Epithelial cell of esophagus (primary cell): Measurements from ENCODE around the gene EGFR.
A peak's percentile ranks its signal among the peaks of the same experiment; 100 is the strongest.

Experiments
- DNase-seq: peaks from one replicate; pipeline ENCODE4 v3.0.0; 2010; ENCODE audit warnings: low read depth
- H3K4me3 ChIP-seq: 2 replicates; pipeline ENCODE4 v1.5.1; 2011; ENCODE audit warnings: mild to moderate bottlenecking, low read length, control low read depth
- CTCF ChIP-seq: IDR thresholded peaks from 2 replicates; pipeline ENCODE4 v1.5.1; 2011; ENCODE audit warnings: low read depth, mild to moderate bottlenecking, low read length, control low read depth, inconsistent platforms; ENCODE audit not compliant: insufficient read depth; ENCODE audit errors: missing control alignments

Gene EGFR

GRCh38 chr7:55110282-55110992 is 91.6 kb downstream of the EGFR start:
- H3K4me3 ChIP-seq, result no peak overlapping the region
- no peak for DNase-seq
- no peak for TF ChIP-seq CTCF

- no peak for TF ChIP-seq CTCF
- H3K4me3 ChIP-seq, result no peak overlapping the region
- peak; percentile 83 for DNase-seq
Observed at GRCh38 chr7:55110993-55111361, 92.2 kb downstream of the EGFR start.

- no peak overlapping the region for H3K4me3 ChIP-seq
- no peak for TF ChIP-seq CTCF
- no peak for DNase-seq
Observed at GRCh38 chr7:55112056-55112455, 93.2 kb downstream of the EGFR start.

- no peak for TF ChIP-seq CTCF
- no peak overlapping the region for H3K4me3 ChIP-seq
- no peak for DNase-seq
Observed at GRCh38 chr7:55113760-55114540, 95.1 kb downstream of the EGFR start.

GRCh38 chr7:55117286-55117685 is 98.5 kb downstream of the EGFR start:
- no peak overlapping the region for H3K4me3 ChIP-seq
- no peak for DNase-seq
- TF ChIP-seq CTCF, result no peak

GRCh38 chr7:55118426-55118825 is 99.6 kb downstream of the EGFR start:
- no peak overlapping the region for H3K4me3 ChIP-seq
- no peak for DNase-seq
- no peak for TF ChIP-seq CTCF

GRCh38 chr7:55119571-55119970 is 100.8 kb downstream of the EGFR start:
- no peak overlapping the region for H3K4me3 ChIP-seq
- no peak for DNase-seq
- no peak for TF ChIP-seq CTCF
